GM18502 (cell line): Measurements from ENCODE around the gene AFMID.

Source experiments
- ATAC-seq: cut with Tn5 transposase; IDR thresholded peaks from one replicate; pipeline ENCODE4 v1.9.1; 2021; ENCODE audit warnings: mild to moderate bottlenecking; ENCODE audit not compliant: unreplicated experiment, poor library complexity

The AFMID gene

DNA sequence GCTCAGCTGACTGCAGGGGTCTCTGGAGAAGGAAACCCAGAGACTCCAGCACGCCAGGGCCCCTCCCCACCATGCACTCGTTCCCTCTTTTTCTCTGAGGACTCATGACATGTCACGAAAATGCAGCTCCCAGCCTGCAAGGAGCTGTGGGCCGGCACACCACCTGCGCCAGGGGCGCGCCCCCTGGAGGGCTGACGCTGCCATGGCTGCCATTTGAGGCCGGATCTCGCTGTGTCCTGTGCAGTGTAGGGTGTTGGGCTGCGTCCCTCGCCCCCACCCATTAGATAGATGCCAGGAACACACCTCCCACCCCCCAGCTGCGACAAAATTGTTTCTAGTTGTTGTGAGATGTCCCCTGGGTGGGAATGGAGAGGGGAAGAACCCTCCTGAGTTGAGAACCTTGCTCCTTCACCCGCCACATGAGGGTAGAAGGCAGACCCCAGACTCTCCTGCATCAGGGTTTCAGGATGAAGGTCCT is 10.6 kb upstream of the AFMID start:
- no peak for ATAC-seq

GRCh38 chr17:78179372-78179771 is 7.8 kb upstream of the AFMID start:
- ATAC-seq, result no peak

DNA sequence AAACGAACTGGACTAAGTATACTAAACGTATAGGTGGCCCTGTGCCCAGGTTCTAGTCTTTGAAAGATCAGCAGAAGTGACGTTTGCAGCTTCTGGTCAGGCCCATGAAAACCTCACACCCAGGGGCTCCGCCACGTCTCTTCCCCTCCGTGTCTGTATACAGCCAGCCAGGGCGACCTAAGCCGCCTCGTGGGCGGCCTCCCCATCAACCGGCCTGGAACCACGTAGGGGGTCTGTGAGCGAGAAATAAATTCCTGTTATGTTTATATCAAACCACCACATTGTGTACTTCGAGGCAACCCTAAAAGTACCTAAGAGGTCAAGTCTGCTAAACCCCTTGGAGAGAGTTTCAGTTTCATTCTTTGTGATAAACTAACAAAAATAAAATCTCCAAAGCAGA is 7.1 kb upstream of the AFMID start:
- ATAC-seq, result no peak

DNA sequence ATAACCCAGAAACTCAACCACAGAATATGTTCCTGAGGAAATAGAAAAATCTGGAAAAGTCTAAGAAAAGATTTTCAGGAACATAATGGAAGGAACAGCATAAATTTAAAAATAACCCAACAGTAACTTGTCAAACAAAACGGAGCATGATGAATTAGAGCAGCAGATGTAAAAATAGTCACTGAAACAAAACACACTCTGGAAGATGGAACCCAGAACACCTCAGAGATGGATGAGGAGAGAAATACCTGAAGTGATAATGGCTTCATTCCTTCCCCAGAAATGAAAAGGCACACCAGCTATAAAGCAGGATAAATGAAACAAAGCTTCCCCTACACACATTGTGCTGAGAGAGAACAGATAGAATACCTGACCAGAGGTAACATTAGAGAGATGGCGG is 6.7 kb upstream of the AFMID start:
- ATAC-seq, result no peak

DNA sequence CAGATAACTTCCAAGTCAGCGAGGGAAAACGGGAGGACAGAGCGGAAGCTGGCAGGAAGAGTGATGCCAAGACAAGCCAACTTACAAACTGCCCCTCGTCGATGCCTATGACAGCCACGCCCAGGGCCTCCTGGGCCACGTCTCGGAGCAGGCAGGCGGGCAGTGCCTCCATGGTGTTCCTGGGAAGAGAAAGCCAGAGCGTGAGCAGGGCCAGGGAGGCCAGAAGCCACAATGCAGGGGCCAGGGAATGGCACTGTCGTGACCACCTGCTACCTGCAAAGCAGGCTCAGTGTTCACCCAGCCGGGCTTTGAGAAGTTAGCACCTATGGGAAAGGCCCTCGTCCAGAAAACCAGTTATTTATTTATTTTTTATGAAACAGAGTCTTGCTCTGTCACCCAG is 4.7 kb upstream of the AFMID start:
- ATAC-seq, result no peak

DNA sequence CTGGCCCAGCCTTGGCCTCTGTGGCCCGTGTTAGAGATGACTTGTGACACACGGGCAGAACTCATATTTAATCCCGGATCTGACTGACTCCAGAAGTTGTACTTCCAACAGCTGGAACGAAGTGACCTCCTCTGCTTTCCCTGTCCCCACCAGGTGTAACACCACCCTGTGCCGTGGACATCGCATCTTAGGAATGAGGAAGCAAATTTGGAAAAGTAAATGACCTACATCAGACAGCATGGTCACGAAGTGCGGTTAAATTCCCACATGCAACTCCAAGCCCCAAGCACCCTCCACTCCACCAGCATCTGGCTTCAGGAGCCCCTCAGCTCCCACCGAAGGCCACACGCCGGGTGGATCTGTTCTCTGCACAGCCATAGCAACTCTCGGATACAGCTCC is 3.2 kb upstream of the AFMID start:
- ATAC-seq, result no peak

- ATAC-seq, result no peak
Measured at GRCh38 chr17:78184351-78184750, 2.8 kb upstream of the AFMID start.

GRCh38 chr17:78184868-78185267 is 2.3 kb upstream of the AFMID start:
- no peak for ATAC-seq

GRCh38 chr17:78185981-78186691 is 1.0 kb upstream of the AFMID start:
- ATAC-seq, result no peak

GRCh38 chr17:78196716-78197115 is 9.6 kb downstream of the AFMID start:
- no peak for ATAC-seq

DNA sequence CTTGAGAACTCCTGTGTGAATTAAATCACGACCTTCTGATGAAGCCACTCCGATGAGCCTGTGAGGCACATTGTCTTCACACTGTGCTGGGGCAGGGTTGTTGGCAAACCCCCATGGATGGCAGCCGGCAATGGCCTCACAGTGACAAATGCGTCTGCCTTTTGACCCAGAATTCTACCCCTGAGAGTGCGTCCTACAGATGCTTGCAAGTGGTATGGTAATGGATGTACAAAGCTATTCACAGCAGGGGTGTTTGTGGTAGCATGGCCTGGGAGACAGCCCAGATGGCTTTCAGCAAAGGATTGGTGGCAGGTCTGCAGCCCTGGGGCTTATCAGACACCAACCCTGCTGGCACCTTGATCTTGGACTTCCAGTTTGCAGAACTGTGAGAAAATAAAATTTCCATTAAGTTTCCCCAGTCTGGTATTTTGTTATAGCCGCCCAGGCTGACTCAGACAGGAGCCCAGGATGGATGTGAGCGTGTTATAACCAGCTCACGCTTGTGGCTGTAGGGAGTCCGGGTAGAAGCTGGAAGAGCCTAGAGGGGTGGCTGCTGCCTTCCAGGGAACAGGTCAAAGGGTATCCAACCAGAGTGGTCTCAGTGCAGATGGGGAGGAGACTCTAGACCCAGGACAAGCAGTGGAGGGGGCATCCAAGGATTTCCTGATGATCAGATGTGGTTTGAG is 10.1 kb downstream of the AFMID start:
- ATAC-seq, result no peak

GRCh38 chr17:78200451-78200850 is 13.3 kb downstream of the AFMID start:
- no peak for ATAC-seq

GRCh38 chr17:78202666-78203065 is 15.5 kb downstream of the AFMID start:
- ATAC-seq, result no peak

DNA sequence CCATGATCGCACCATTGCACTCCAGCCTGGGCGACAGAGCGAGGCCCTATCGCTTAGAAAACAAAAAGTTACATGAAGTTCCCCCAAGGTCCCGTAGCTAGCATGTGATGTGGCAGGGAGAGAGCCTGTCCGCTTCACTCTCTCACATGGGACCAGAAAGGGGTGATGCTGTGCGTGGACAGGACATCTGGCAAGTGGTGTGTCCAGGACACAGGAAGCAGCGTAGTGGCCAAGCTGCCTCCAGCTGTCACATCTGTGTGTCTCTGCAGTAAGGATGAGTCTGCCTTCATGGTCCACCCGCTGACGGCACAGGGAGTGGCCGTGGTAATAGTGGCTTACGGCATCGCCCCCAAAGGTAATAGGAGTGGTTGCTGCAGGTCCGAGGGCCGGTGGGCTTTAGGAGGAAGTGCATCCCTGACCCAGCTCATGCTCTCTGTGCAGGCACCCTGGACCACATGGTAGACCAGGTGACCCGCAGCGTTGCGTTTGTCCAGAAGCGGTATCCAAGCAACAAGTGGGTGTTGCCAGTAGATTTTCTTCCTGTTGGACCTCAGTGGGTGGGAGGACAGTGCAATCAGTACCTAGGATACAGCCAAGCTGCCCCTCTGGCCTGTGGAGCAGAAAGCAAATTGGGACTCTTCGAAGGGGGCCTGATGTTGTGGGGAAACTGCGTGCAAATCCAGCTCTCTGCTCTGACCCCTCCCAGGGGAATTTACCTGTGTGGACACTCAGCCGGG is 17.4 kb downstream of the AFMID start:
- ATAC-seq, result no peak

DNA sequence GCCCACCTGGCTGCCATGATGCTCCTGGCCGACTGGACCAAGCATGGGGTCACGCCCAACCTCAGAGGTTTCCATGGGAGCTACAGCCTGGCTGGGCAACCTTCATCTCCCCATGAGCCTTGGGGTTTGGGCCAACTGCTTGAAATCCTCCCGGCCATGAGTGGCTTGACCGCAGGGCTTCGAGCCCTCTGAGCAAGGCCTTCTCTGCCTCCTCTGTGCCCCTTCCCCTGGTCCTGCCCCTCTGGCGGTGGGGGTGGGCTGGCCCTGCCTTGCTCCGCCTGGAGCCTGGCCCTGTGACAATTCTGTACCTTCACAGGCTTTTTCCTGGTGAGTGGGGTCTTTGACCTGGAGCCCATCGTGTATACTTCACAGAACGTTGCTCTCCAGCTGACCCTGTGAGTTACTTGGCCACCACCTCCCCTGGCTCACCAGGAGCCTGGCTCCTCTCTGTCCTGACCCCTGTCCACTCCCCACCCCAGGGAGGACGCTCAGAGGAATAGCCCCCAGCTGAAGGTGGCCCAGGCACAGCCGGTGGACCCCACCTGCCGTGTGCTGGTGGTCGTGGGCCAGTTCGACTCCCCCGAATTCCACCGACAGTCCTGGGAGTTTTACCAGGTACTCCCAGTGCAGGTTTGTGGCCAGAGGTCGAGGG is 18.1 kb downstream of the AFMID start:
- ATAC-seq, result no peak

DNA sequence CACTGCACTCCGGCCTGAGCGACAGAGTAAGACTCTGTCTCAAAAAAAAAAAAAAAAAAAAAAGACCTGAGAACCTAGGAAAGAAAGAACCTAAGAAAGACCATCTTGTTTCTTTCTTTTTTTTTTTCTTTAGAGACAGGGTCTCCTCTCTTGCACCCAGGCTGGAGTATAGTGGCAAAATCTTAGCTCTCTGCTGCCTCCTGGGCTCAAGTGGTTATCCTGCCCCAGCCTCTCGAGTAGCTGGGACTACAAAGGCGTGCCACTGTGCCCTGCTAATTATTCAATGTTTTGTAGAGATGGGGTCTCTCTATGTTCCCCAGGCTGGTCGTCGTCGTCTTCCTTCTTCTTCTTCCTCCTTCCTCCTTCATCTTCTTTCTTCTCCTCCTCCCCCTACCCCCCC is 19.1 kb downstream of the AFMID start:
- ATAC-seq, result no peak

DNA sequence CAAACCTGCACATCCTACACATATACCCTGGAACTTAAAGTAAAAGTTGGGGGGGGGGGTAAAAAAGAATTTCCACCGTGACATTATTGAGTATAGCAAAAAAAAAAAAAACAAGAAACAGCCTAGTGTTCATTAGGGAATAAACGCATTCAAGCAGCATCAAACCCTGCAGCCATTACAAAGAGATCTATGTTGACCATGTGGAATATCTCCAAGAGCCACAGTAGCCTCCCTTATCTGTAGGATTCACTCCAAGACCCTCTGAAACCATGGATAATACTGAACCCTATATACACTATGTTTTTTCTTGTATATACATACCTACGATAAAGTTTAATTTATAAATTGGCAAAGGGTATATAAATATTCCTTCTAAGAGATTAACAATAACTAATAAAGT is 21.3 kb downstream of the AFMID start:
- ATAC-seq, result no peak

GRCh38 chr17:78210111-78210510 is 22.9 kb downstream of the AFMID start:
- no peak for ATAC-seq

GRCh38 chr17:78211032-78211431 is 23.9 kb downstream of the AFMID start:
- ATAC-seq, result no peak

DNA sequence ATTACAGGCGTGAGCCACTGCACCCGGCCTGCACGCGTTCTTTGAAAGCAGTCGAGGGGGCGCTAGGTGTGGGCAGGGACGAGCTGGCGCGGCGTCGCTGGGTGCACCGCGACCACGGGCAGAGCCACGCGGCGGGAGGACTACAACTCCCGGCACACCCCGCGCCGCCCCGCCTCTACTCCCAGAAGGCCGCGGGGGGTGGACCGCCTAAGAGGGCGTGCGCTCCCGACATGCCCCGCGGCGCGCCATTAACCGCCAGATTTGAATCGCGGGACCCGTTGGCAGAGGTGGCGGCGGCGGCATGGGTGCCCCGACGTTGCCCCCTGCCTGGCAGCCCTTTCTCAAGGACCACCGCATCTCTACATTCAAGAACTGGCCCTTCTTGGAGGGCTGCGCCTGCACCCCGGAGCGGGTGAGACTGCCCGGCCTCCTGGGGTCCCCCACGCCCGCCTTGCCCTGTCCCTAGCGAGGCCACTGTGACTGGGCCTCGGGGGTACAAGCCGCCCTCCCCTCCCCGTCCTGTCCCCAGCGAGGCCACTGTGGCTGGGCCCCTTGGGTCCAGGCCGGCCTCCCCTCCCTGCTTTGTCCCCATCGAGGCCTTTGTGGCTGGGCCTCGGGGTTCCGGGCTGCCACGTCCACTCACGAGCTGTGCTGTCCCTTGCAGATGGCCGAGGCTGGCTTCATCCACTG is 27.0 kb downstream of the AFMID start, which contains the start of gene BIRC5:
BIRC5 (plus strand) TSS at position 238 of the 690 bp plus-strand sequence; CDS start at position 302, 64 bp downstream.
- ATAC-seq, result peak; percentile 81
